H1 (cell line): ENCODE measurements around the gene TNFRSF8. TPM values are rescaled to one million over a fixed set of nuclear protein-coding genes. Genes with fewer than 3 reads are reported as not detected.

Source experiments
- E2F6 ChIP-seq: IDR thresholded peaks from 2 replicates; pipeline ENCODE4 v1.6.1; 2012; ENCODE audit warnings: inconsistent platforms
- polyA plus RNA-seq, 7 experiments: library from polyadenylated mRNA; depleted of rRNA in 3 of 7; stranded (reverse) in 5 of 7; unstranded in 2 of 7; fragments of >200 nt in 5 of 7; fragments of 200-250 nt in 2 of 7; gene quantifications; 1 replicate in 5 of 7; 2 replicates in 1 of 7; 4 replicates in 1 of 7; pipeline versions ENCODE4 v1.2.1 to v1.2.3, GENCODE V29; 2011 to 2013; ENCODE audit warnings: missing spikeins in 2 of 7, mixed read lengths in 2 of 7
- total RNA-seq: library from RNA; stranded (reverse); fragmentation: NEBNext Ultra II Directional; extraction: Animal tissue kit (Norgen Biotek cat#: 25700); gene quantifications from 2 replicates; pipeline ENCODE4 v1.2.1, GENCODE V29; 2021

The TNFRSF8 gene
- total and polyA plus RNA-seq, 2 of the 8 experiments (the other 6 are each of a cell fraction or from before 2014, with no cell fraction given): 23.2 to 32.7 TPM

- no peak for TF ChIP-seq E2F6
- TF ChIP-seq, all 59 proteins: peak for 0
Observed at GRCh38 chr1:12162459-12163137, 99.5 kb downstream of the TNFRSF8 start (continued).
